GM12878 (cell line): ENCODE measurements around the gene PRELID2. TPM values are rescaled to one million over a fixed set of nuclear protein-coding genes. Genes with fewer than 3 reads are reported as not detected.

Source experiments
- ATAC-seq: fragments of 200-7000 bp; cut with Tn5 transposase; 3 replicates; pipeline ENCODE4 v1.9.1; 2020; ENCODE audit warnings: mild to moderate bottlenecking, moderate library complexity
- BruUV-seq: library from RNA; stranded (reverse); fragments of 400-500 nt; replicated peaks from 2 replicates; lab custom pipeline; 2021; lab: Mats Ljungman, UMichigan
- CTCF ChIA-PET: fragments of 300-600 bp; sonication (Branson Sonifier 250); formaldehyde crosslinking; extraction: SDS; loops from one replicate; lab custom pipeline; 2021; ENCODE audit warnings: inconsistent platforms; lab: Yijun Ruan, JAX
- POLR2A ChIA-PET: fragments of 350-600 bp; formaldehyde crosslinking; extraction: SDS; loops from one replicate; lab custom pipeline; 2021; ENCODE audit warnings: inconsistent platforms; lab: Charles Lee
- RAD21 ChIA-PET: fragments of 300-600 bp; sonication (Branson Sonifier 250); formaldehyde crosslinking; loops from one replicate; lab custom pipeline; 2023; ENCODE audit warnings: antibody characterized with exemption; ENCODE audit not compliant: unreplicated experiment; lab: Charles Lee
- SMC1A ChIA-PET: fragments of 300-600 bp; sonication (Branson Sonifier 250); formaldehyde crosslinking; loops from one replicate; lab custom pipeline; 2023; ENCODE audit not compliant: unreplicated experiment, uncharacterized antibody; lab: Charles Lee
- DNase-seq: peaks from one replicate; pipeline ENCODE4 v3.0.0-alpha.2; 2011; ENCODE audit warnings: low read depth, low spot score
- FAIRE-seq: peaks from 3 replicates; lab custom pipeline; 2011; peaks lifted over from hg19 to GRCh38; lab: Jason Lieb, UNC
- H2AFZ ChIP-seq: 2 replicates; pipeline ENCODE4 v1.6.0; 2011; ENCODE audit warnings: low read depth, low read length, control low read depth; ENCODE audit not compliant: control insufficient read depth
- H3K27ac ChIP-seq: 2 replicates; pipeline ENCODE4 v1.5.1; 2011; ENCODE audit warnings: control low read depth; ENCODE audit not compliant: control insufficient read depth, insufficient read depth
- H3K27me3 ChIP-seq, 2 experiments: replicated peaks in 1 of 2; 2 replicates each; pipeline versions ENCODE4 v1.6.0 to v1.6.1; 2011; ENCODE audit warnings: low read length in 1 of 2; ENCODE audit not compliant: control insufficient read depth in 2 of 2, insufficient read depth in 2 of 2
- H3K36me3 ChIP-seq, 2 experiments: 2 replicates each; pipeline ENCODE4 v1.5.1; 2011; ENCODE audit warnings: low read length in 1 of 2; ENCODE audit not compliant: control insufficient read depth in 2 of 2, insufficient read depth in 2 of 2
- H3K4me1 ChIP-seq: 2 replicates; pipeline ENCODE4 v1.6.1; 2011; ENCODE audit warnings: mild to moderate bottlenecking, low read length, moderate library complexity, mixed read lengths; ENCODE audit not compliant: control insufficient read depth, insufficient read depth
- H3K4me2 ChIP-seq: 2 replicates; pipeline ENCODE4 v1.6.0; 2011; ENCODE audit warnings: control low read depth; ENCODE audit not compliant: control insufficient read depth, insufficient read depth
- H3K4me3 ChIP-seq: fragments of 200-600 bp; sonication (generic); 2 replicates; pipeline ENCODE4 v1.5.1; 2016
- H3K79me2 ChIP-seq: 2 replicates; pipeline ENCODE4 v1.6.0; 2011; ENCODE audit warnings: low read length; ENCODE audit not compliant: control insufficient read depth, insufficient read depth
- H3K9ac ChIP-seq: 2 replicates; pipeline ENCODE4 v1.8.0; 2011; ENCODE audit warnings: low read length, control low read depth, mixed read lengths; ENCODE audit not compliant: control insufficient read depth, insufficient read depth
- H3K9me3 ChIP-seq: replicated peaks from 3 replicates; pipeline ENCODE4 v1.5.1; 2011; ENCODE audit warnings: mild to moderate bottlenecking, low read length; ENCODE audit not compliant: control insufficient read depth, insufficient read depth
- H4K20me1 ChIP-seq: 2 replicates; pipeline ENCODE4 v1.6.0; 2011; ENCODE audit not compliant: control insufficient read depth, insufficient read depth
- ATF7 ChIP-seq: fragments of 450-650 bp; IDR thresholded peaks from 2 replicates; pipeline ENCODE4 v1.6.1; 2016; ENCODE audit warnings: low read depth, mild to moderate bottlenecking
- BMI1 ChIP-seq: fragments of 450-650 bp; IDR thresholded peaks from 2 replicates; pipeline ENCODE4 v1.6.1; 2016; ENCODE audit warnings: mild to moderate bottlenecking, moderate library complexity, borderline replicate concordance
- EGR1 ChIP-seq, 2 experiments: IDR thresholded peaks; 1 replicate in 1 of 2; 2 replicates in 1 of 2; pipeline ENCODE4 v1.6.1; 2011 to 2012; ENCODE audit warnings: low read depth in 2 of 2, low read length in 2 of 2, borderline replicate concordance in 1 of 2, mild to moderate bottlenecking in 1 of 2, moderate library complexity in 1 of 2
- HDAC6 ChIP-seq: fragments of 200-600 bp; sonication (generic); IDR thresholded peaks from one replicate; pipeline ENCODE4 v1.8.0; 2017; ENCODE audit warnings: antibody characterized with exemption; ENCODE audit not compliant: unreplicated experiment
- IKZF1 ChIP-seq: fragments of 450-650 bp; conservative IDR thresholded peaks from 2 replicates; pipeline ENCODE4 v1.6.1; 2017; ENCODE audit warnings: antibody characterized with exemption, mild to moderate bottlenecking
- MAX ChIP-seq: IDR thresholded peaks from 2 replicates; pipeline ENCODE4 v1.6.1; 2012; ENCODE audit warnings: low read depth, low read length, improper control_type of control experiment
- PKNOX1 ChIP-seq: fragments of 450-650 bp; IDR thresholded peaks from 2 replicates; pipeline ENCODE4 v1.6.1; 2016; ENCODE audit warnings: mild to moderate bottlenecking
- SIN3A ChIP-seq: IDR thresholded peaks from 2 replicates; pipeline ENCODE4 v1.6.1; 2012; ENCODE audit warnings: low read depth, low read length, improper control_type of control experiment
- TCF7 ChIP-seq: IDR thresholded peaks from 2 replicates; pipeline ENCODE4 v1.6.1; 2014; ENCODE audit warnings: antibody characterized with exemption, borderline replicate concordance
- ZBED1 ChIP-seq: IDR thresholded peaks from 2 replicates; pipeline ENCODE4 v1.6.1; 2016; ENCODE audit warnings: borderline replicate concordance
- ZNF687 ChIP-seq: fragments of 450-650 bp; IDR thresholded peaks from 2 replicates; pipeline ENCODE4 v1.6.1; 2017; ENCODE audit warnings: mild to moderate bottlenecking, moderate library complexity
- in situ Hi-C: fragments of 300-500 bp; cut with MboI; formaldehyde crosslinking; loops from 9 replicates; pipeline ENCODE4 v1.14.3; 2018; ENCODE audit warnings: mixed read lengths
- intact Hi-C: fragments of 100-400 bp; cut with micrococcal nuclease; formaldehyde crosslinking; loops from one replicate; pipeline ENCODE4 v1.14.2; 2022; ENCODE audit not compliant: unreplicated experiment
- polyA plus RNA-seq, 11 experiments: library from polyadenylated mRNA; depleted of rRNA in 4 of 11; unstranded in 6 of 11; stranded (reverse) in 5 of 11; fragments of >200 nt; fragmentation: Nextera tagmentation in 4 of 11; fragmentation: Illumina TruSeq in 1 of 11; extraction: Ambion mirVana in 4 of 11; extraction: Trizol in 1 of 11; gene quantifications; 1 replicate in 1 of 11; 2 replicates in 10 of 11; pipeline versions ENCODE4 v1.2.1 to v1.2.3, GENCODE V29; 2011 to 2016; ENCODE audit warnings: inconsistent platforms in 2 of 11, missing spikeins in 2 of 11, low read depth in 1 of 11
- total RNA-seq, 4 experiments: library from RNA; depleted of rRNA in 3 of 4; stranded (reverse); fragments of >200 nt in 3 of 4; fragmentation: Illumina TruSeq in 1 of 4; extraction: Trizol in 1 of 4; gene quantifications; 2 replicates each; pipeline versions ENCODE4 v1.2.1 to v1.2.3, GENCODE V29; 2013 to 2021
- TF ChIP-seq, protein P1 (sequence below): fragments of 450-650 bp; IDR thresholded peaks from 2 replicates; pipeline ENCODE4 v1.6.1; 2016; ENCODE audit warnings: mild to moderate bottlenecking, moderate library complexity, borderline replicate concordance
- TF ChIP-seq, protein P2 (sequence below): IDR thresholded peaks from 2 replicates; pipeline ENCODE4 v1.6.1; 2011; ENCODE audit warnings: mild to moderate bottlenecking, low read depth, low read length, moderate library complexity; ENCODE audit not compliant: insufficient replicate concordance

The PRELID2 gene
- total and polyA plus RNA-seq, 10 of the 15 experiments (the other 5 are each of a cell fraction or from before 2014, with no cell fraction given): 0.07 to 0.31 (median 0.13) TPM; not detected in 5

DNA sequence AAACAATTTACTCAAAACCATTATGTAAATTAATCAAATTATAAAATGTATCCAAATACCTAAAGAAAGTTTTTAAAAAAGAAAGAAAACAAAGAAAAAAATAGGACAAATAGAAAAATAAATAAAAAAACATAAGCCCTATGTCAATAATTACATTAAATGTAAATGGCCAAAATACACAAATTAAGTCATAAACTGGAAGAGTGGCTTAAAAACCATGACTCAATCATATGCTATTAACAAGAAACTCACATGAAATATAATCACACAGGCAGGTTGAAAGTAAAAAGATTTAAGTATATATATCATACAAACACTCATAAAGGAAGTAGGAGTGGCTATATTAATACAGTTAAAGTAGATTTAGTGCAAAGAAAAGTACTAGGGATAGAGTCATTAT, 95.3 kb downstream of the PRELID2 start (continued):
- TF ChIP-seq PKNOX1 (no peak), EGR1 (IDR thresholded peaks at IDR 0.05; ENCODE audit: borderline replicate concordance in 1 of 2, low read depth in 2 of 2, low read length in 2 of 2) (no peak)

GRCh38 chr5:145738227-145738626, 96.9 kb downstream of the PRELID2 start:
- no peak for FAIRE-seq
- SMC1A ChIA-PET: no interaction called here
- RAD21 ChIA-PET: no interaction called here
- H3K4me3 ChIP-seq: no peak overlapping the region
- no peak for ATAC-seq
- no peaks in the 10 kb centered on the region for H3K36me3 ChIP-seq
- H3K9me3 ChIP-seq: no peaks in the 10 kb centered on the region
- no peak overlapping the region for H3K4me2 ChIP-seq
- BruUV-seq: no TSS peak
- H4K20me1 ChIP-seq: no peaks in the 10 kb centered on the region
- in situ Hi-C loops (no loop called here), intact Hi-C loops (no loop called here)
- H3K79me2 ChIP-seq: no peaks in the 10 kb centered on the region
- POLR2A ChIA-PET: no interaction called here
- H3K27me3 ChIP-seq: no peaks in the 10 kb centered on the region
- CTCF ChIA-PET: no interaction called here
- no peak overlapping the region for H3K27ac ChIP-seq
- H3K9ac ChIP-seq: no peak overlapping the region
- no peak for DNase-seq
- H3K4me1 ChIP-seq: no peaks in the 10 kb centered on the region
- H2AFZ ChIP-seq: no peak overlapping the region
- TF ChIP-seq MAX: no peak
- no peak for TF ChIP-seq ZBED1
- TF ChIP-seq, protein P1, sequence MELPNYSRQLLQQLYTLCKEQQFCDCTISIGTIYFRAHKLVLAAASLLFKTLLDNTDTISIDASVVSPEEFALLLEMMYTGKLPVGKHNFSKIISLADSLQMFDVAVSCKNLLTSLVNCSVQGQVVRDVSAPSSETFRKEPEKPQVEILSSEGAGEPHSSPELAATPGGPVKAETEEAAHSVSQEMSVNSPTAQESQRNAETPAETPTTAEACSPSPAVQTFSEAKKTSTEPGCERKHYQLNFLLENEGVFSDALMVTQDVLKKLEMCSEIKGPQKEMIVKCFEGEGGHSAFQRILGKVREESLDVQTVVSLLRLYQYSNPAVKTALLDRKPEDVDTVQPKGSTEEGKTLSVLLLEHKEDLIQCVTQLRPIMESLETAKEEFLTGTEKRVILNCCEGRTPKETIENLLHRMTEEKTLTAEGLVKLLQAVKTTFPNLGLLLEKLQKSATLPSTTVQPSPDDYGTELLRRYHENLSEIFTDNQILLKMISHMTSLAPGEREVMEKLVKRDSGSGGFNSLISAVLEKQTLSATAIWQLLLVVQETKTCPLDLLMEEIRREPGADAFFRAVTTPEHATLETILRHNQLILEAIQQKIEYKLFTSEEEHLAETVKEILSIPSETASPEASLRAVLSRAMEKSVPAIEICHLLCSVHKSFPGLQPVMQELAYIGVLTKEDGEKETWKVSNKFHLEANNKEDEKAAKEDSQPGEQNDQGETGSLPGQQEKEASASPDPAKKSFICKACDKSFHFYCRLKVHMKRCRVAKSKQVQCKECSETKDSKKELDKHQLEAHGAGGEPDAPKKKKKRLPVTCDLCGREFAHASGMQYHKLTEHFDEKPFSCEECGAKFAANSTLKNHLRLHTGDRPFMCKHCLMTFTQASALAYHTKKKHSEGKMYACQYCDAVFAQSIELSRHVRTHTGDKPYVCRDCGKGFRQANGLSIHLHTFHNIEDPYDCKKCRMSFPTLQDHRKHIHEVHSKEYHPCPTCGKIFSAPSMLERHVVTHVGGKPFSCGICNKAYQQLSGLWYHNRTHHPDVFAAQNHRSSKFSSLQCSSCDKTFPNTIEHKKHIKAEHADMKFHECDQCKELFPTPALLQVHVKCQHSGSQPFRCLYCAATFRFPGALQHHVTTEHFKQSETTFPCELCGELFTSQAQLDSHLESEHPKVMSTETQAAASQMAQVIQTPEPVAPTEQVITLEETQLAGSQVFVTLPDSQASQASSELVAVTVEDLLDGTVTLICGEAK: no peak
- TF ChIP-seq BMI1: no peak
- TF ChIP-seq ZNF687: no peak
- TF ChIP-seq, protein P2, sequence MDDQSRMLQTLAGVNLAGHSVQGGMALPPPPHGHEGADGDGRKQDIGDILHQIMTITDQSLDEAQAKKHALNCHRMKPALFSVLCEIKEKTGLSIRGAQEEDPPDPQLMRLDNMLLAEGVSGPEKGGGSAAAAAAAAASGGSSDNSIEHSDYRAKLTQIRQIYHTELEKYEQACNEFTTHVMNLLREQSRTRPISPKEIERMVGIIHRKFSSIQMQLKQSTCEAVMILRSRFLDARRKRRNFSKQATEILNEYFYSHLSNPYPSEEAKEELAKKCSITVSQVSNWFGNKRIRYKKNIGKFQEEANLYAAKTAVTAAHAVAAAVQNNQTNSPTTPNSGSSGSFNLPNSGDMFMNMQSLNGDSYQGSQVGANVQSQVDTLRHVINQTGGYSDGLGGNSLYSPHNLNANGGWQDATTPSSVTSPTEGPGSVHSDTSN: no peak
- no peak for TF ChIP-seq ATF7
- TF ChIP-seq SIN3A: no peak
- no peak for TF ChIP-seq HDAC6
- TF ChIP-seq IKZF1: no peak
- no peak for TF ChIP-seq TCF7
